WTC11 (cell line): Measurements from ENCODE around the gene TNIP1. TPM values are rescaled to one million over a fixed set of nuclear protein-coding genes. Genes with fewer than 3 reads are reported as not detected.

Source experiments
- ATAC-seq: fragments of 200-7000 bp; cut with Tn5 transposase; 2 replicates; pipeline ENCODE4 v1.10.0; 2021; ENCODE audit warnings: mild to moderate bottlenecking, moderate library complexity
- CTCF ChIA-PET: fragments of 300-600 bp; sonication (Branson Sonifier 250); formaldehyde crosslinking; loops from one replicate; lab custom pipeline; 2021; ENCODE audit warnings: antibody characterized with exemption; lab: Charles Lee
- POLR2A ChIA-PET: fragments of 350-600 bp; sonication (Branson Sonifier 250); formaldehyde crosslinking; loops from one replicate; lab custom pipeline; 2021; ENCODE audit warnings: antibody characterized with exemption; lab: Charles Lee
- DNase-seq: peaks from one replicate; pipeline ENCODE4 v3.0.0; 2021; ENCODE audit warnings: low spot score
- H3K27ac Mint-ChIP-seq: 2 replicates; pipeline ENCODE4 v1.8.0; 2021; ENCODE audit warnings: mixed read lengths
- H3K27me3 Mint-ChIP-seq: 2 replicates; pipeline ENCODE4 v1.8.0; 2021; ENCODE audit warnings: low read depth, mild to moderate bottlenecking, moderate library complexity, mixed read lengths
- H3K36me3 Mint-ChIP-seq: 2 replicates; pipeline ENCODE4 v1.8.0; 2021; ENCODE audit warnings: mixed read lengths
- H3K4me1 Mint-ChIP-seq: 2 replicates; pipeline ENCODE4 v1.8.0; 2022; ENCODE audit warnings: mixed read lengths
- H3K4me3 Mint-ChIP-seq: 2 replicates; pipeline ENCODE4 v1.8.0; 2021; ENCODE audit warnings: mild to moderate bottlenecking, moderate library complexity, mixed read lengths
- H3K9me3 Mint-ChIP-seq: 2 replicates; pipeline ENCODE4 v1.8.0; 2021; ENCODE audit warnings: mixed read lengths
- ATF6 ChIP-seq: sonication (generic); formaldehyde crosslinking; IDR thresholded peaks from 2 replicates; pipeline ENCODE4 v1.8.1; 2023; ENCODE audit warnings: mild to moderate bottlenecking, missing genetic modification reagents
- ELF4 ChIP-seq: sonication (generic); formaldehyde crosslinking; IDR thresholded peaks from 2 replicates; pipeline ENCODE4 v1.8.1; 2022; ENCODE audit warnings: low read depth, mild to moderate bottlenecking, moderate library complexity, missing genetic modification reagents
- ESRRA ChIP-seq: sonication (generic); formaldehyde crosslinking; IDR thresholded peaks from 2 replicates; pipeline ENCODE4 v1.8.1; 2022; ENCODE audit warnings: mild to moderate bottlenecking, missing genetic modification reagents, borderline replicate concordance
- GABPB1 ChIP-seq: sonication (generic); formaldehyde crosslinking; IDR thresholded peaks from 2 replicates; pipeline ENCODE4 v1.8.1; 2023; ENCODE audit warnings: mild to moderate bottlenecking, missing genetic modification reagents
- KAT7 ChIP-seq: sonication (generic); formaldehyde crosslinking; IDR thresholded peaks from 2 replicates; pipeline ENCODE4 v1.8.1; 2023; ENCODE audit warnings: missing genetic modification reagents, mild to moderate bottlenecking, borderline replicate concordance
- MXD4 ChIP-seq: fragments of 250-450 bp; sonication (Bioruptor Pico); IDR thresholded peaks from 2 replicates; pipeline ENCODE4 v1.8.0; 2021; ENCODE audit warnings: mild to moderate bottlenecking, moderate library complexity, borderline replicate concordance
- MYBL2 ChIP-seq: sonication (generic); formaldehyde crosslinking; IDR thresholded peaks from 2 replicates; pipeline ENCODE4 v1.8.1; 2023; ENCODE audit warnings: mild to moderate bottlenecking, moderate library complexity, missing genetic modification reagents
- PRRX2 ChIP-seq: fragments of 250-450 bp; sonication (Bioruptor Pico); IDR thresholded peaks from 2 replicates; pipeline ENCODE4 v1.8.0; 2021; ENCODE audit warnings: mild to moderate bottlenecking
- TEAD1 ChIP-seq: sonication (generic); formaldehyde crosslinking; IDR thresholded peaks from 2 replicates; pipeline ENCODE4 v1.8.0; 2022; ENCODE audit warnings: mild to moderate bottlenecking, missing genetic modification reagents
- USF2 ChIP-seq: sonication (generic); formaldehyde crosslinking; IDR thresholded peaks from 2 replicates; pipeline ENCODE4 v1.8.1; 2023; ENCODE audit warnings: mild to moderate bottlenecking, missing genetic modification reagents, moderate library complexity
- ZBTB21 ChIP-seq: sonication (generic); formaldehyde crosslinking; IDR thresholded peaks from 2 replicates; pipeline ENCODE4 v1.8.1; 2023; ENCODE audit warnings: mild to moderate bottlenecking, missing genetic modification reagents, borderline replicate concordance
- ZNF232 ChIP-seq: sonication (generic); formaldehyde crosslinking; IDR thresholded peaks from 2 replicates; pipeline ENCODE4 v1.8.0; 2022; ENCODE audit warnings: mild to moderate bottlenecking, missing genetic modification reagents
- ZNF281 ChIP-seq: sonication (generic); formaldehyde crosslinking; IDR thresholded peaks from 2 replicates; pipeline ENCODE4 v1.8.0; 2023; ENCODE audit warnings: mild to moderate bottlenecking, missing genetic modification reagents
- ZNF423 ChIP-seq: fragments of 250-450 bp; sonication (Bioruptor Pico); IDR thresholded peaks from 2 replicates; pipeline ENCODE4 v2.1.2; 2022; ENCODE audit warnings: mild to moderate bottlenecking, moderate library complexity
- ZNF671 ChIP-seq: fragments of 250-450 bp; sonication (Bioruptor Pico); IDR thresholded peaks from 2 replicates; pipeline ENCODE4 v1.8.0; 2021; ENCODE audit warnings: mild to moderate bottlenecking
- total RNA-seq: library from RNA; stranded (reverse); gene quantifications from 3 replicates; pipeline ENCODE4 v1.2.3, GENCODE V29; 2021
- TF ChIP-seq, protein P1 (sequence below): sonication (generic); formaldehyde crosslinking; IDR thresholded peaks from 2 replicates; pipeline ENCODE4 v1.8.0; 2022; ENCODE audit warnings: mild to moderate bottlenecking, missing genetic modification reagents
- TF ChIP-seq, protein P2 (sequence below): sonication (generic); formaldehyde crosslinking; IDR thresholded peaks from 2 replicates; pipeline ENCODE4 v1.8.0; 2022; ENCODE audit warnings: missing genetic modification reagents
- TF ChIP-seq, protein P3 (sequence below): fragments of 250-450 bp; sonication (Bioruptor Pico); IDR thresholded peaks from 2 replicates; pipeline ENCODE4 v1.9.0; 2021; ENCODE audit warnings: moderate library complexity, mild to moderate bottlenecking, inconsistent platforms, borderline replicate concordance

Gene TNIP1
- total RNA-seq, 1 experiment from 2014 or later: 41.1 TPM

- TF ChIP-seq USF2 (no peak), PRRX2 (CRISPR knock-in tag) (no peak)
Measured at GRCh38 chr5:151108566-151108965, 27.7 kb upstream of the TNIP1 start (continued).

GRCh38 chr5:151107738-151108520, 27.1 kb upstream of the TNIP1 start:
- Mint-ChIP-seq H3K4me1 (no peaks in the 10 kb centered on the region), H3K4me3 (no peak overlapping the region), H3K27ac (no peak overlapping the region), H3K9me3 (no peaks in the 10 kb centered on the region)
- no peak for ATAC-seq
- POLR2A ChIA-PET: no interaction called here
- CTCF ChIA-PET: interaction anchor here (0.6 to 11.9 kb wide), 3 partner anchors 18 to 69 kb away, joined by 3 to 305 read pairs (median 5); no protein-coding TSS in a partner anchor
- TF ChIP-seq ATF6 (CRISPR knock-in tag) (no peak), TEAD1 (CRISPR knock-in tag) (no peak), MYBL2 (CRISPR knock-in tag) (no peak), MXD4 (CRISPR knock-in tag) (no peak)
- TF ChIP-seq, protein P1, sequence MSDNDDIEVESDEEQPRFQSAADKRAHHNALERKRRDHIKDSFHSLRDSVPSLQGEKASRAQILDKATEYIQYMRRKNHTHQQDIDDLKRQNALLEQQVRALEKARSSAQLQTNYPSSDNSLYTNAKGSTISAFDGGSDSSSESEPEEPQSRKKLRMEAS (CRISPR knock-in tag): no peak
- TF ChIP-seq, all 79 proteins: peak for 0
- no peak for DNase-seq
- H3K36me3 Mint-ChIP-seq: peaks cover 16% of the 10 kb centered on the region
- H3K27me3 Mint-ChIP-seq: no peaks in the 10 kb centered on the region; the same call in 1 of the 2 replicates

DNA sequence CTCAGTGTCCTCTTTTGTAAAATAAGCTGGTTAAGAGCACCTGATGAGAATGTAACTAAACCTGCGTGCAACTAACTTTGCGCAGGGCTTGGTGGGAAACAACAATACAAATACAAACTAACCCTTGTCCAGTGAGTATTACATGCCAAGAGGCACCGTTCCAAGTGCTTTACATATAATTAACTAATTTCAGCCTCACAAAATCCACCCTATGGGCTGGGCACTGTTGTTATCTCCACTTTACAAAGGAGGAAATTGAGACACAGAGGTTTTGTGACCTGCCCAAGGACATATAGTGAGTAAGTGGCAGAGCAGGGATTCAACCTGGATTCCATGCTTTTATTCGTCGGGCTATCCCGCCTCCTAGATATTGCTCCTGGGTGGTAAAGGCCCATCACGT, 26.2 kb upstream of the TNIP1 start:
- ATAC-seq (no peak), DNase-seq (no peak)
- ChIA-PET CTCF (interaction anchor here (1.3 kb wide), 1 partner anchor 8 kb away, joined by 6 read pairs; no protein-coding TSS in a partner anchor), POLR2A (no interaction called here)
- H3K27me3 Mint-ChIP-seq: no peaks in the 10 kb centered on the region; the same call in 1 of the 2 replicates
- no peak overlapping the region for H3K4me3 Mint-ChIP-seq
- H3K36me3 Mint-ChIP-seq: peaks cover 16% of the 10 kb centered on the region
- no peaks in the 10 kb centered on the region for H3K4me1 Mint-ChIP-seq
- no peaks in the 10 kb centered on the region for H3K9me3 Mint-ChIP-seq
- H3K27ac Mint-ChIP-seq: no peak overlapping the region
- TF ChIP-seq ZNF423 (CRISPR knock-in tag) (no peak), ELF4 (CRISPR knock-in tag) (no peak), ZNF232 (CRISPR knock-in tag) (no peak), ZNF281 (no peak), ZNF671 (CRISPR knock-in tag) (no peak), ZBTB21 (no peak), GABPB1 (CRISPR knock-in tag) (no peak), KAT7 (CRISPR knock-in tag) (no peak), ESRRA (no peak)
- TF ChIP-seq, protein P2, sequence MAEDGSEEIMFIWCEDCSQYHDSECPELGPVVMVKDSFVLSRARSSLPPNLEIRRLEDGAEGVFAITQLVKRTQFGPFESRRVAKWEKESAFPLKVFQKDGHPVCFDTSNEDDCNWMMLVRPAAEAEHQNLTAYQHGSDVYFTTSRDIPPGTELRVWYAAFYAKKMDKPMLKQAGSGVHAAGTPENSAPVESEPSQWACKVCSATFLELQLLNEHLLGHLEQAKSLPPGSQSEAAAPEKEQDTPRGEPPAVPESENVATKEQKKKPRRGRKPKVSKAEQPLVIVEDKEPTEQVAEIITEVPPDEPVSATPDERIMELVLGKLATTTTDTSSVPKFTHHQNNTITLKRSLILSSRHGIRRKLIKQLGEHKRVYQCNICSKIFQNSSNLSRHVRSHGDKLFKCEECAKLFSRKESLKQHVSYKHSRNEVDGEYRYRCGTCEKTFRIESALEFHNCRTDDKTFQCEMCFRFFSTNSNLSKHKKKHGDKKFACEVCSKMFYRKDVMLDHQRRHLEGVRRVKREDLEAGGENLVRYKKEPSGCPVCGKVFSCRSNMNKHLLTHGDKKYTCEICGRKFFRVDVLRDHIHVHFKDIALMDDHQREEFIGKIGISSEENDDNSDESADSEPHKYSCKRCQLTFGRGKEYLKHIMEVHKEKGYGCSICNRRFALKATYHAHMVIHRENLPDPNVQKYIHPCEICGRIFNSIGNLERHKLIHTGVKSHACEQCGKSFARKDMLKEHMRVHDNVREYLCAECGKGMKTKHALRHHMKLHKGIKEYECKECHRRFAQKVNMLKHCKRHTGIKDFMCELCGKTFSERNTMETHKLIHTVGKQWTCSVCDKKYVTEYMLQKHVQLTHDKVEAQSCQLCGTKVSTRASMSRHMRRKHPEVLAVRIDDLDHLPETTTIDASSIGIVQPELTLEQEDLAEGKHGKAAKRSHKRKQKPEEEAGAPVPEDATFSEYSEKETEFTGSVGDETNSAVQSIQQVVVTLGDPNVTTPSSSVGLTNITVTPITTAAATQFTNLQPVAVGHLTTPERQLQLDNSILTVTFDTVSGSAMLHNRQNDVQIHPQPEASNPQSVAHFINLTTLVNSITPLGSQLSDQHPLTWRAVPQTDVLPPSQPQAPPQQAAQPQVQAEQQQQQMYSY (CRISPR knock-in tag): no peak
- TF ChIP-seq, protein P3, sequence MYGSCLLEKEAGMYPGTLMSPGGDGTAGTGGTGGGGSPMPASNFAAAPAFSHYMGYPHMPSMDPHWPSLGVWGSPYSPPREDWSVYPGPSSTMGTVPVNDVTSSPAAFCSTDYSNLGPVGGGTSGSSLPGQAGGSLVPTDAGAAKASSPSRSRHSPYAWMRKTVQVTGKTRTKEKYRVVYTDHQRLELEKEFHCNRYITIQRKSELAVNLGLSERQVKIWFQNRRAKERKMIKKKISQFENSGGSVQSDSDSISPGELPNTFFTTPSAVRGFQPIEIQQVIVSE: no peak
